Psoas muscle (tissue), 8 donors: ENCODE data around the gene MICOS13. TPM values are rescaled to one million over a fixed set of nuclear protein-coding genes. Genes with fewer than 3 reads are reported as not detected.

Source experiments
- ATAC-seq, 4 donors: fragments of 200-7000 bp; cut with Tn5 transposase; one replicate each; pipeline ENCODE4 v1.9.1; 2020; ENCODE audit warnings: moderate library complexity in 3 of 4, mild to moderate bottlenecking in 2 of 4
- DNase-seq, 2 donors: peaks; one replicate each; pipeline ENCODE4 v3.0.0-alpha.2; 2020
- H3K27ac ChIP-seq: fragments of 200-600 bp; one replicate; pipeline ENCODE4 v1.8.0; 2022
- H3K27me3 ChIP-seq, 3 donors: fragments of 200-600 bp in 1 of 3; one replicate each; pipeline versions ENCODE4 v1.6.1 to v1.8.0; 2013 to 2022; ENCODE audit warnings: low read length in 2 of 3, mild to moderate bottlenecking in 2 of 3, moderate library complexity in 1 of 3; ENCODE audit not compliant: insufficient read depth in 3 of 3
- H3K36me3 ChIP-seq, 2 donors: fragments of 200-600 bp in 1 of 2; one replicate each; pipeline versions ENCODE4 v1.6.1 to v1.8.0; 2013 to 2022; ENCODE audit warnings: low read depth in 1 of 2, mild to moderate bottlenecking in 1 of 2, moderate library complexity in 1 of 2; ENCODE audit not compliant: insufficient read depth in 1 of 2
- H3K4me1 ChIP-seq: fragments of 200-600 bp; one replicate; pipeline ENCODE4 v1.8.0; 2022
- H3K4me3 ChIP-seq: fragments of 200-600 bp; one replicate; pipeline ENCODE4 v1.8.0; 2022; ENCODE audit warnings: mild to moderate bottlenecking
- H3K9me3 ChIP-seq: fragments of 200-600 bp; one replicate; pipeline ENCODE4 v1.8.0; 2022
- CTCF ChIP-seq: fragments of 200-600 bp; IDR thresholded peaks from one replicate; pipeline ENCODE4 v1.8.0; 2022; ENCODE audit warnings: antibody characterized with exemption
- WGBS, 3 donors: extraction: QIAGEN DNeasy Blood & Tissue Kit; methylation state at CpG; one replicate each; pipeline versions ENCODE4 v1.1.6 to v1.1.7; 2013; 5-methylcytosine and 5-hydroxymethylcytosine counted together
- intact Hi-C, 2 donors: fragments of 100-400 bp; cut with DNase I; formaldehyde crosslinking; loops; one replicate each; pipeline versions ENCODE4 v1.11.0 to v1.14.2; 2022
- polyA plus RNA-seq, 3 donors: library from polyadenylated mRNA; stranded (reverse); fragments of 200-250 nt; gene quantifications; one replicate each; pipeline ENCODE4 v1.2.3, GENCODE V29; 2013
- total RNA-seq, 4 donors: library from RNA; stranded (reverse); fragmentation: NEBNext Ultra II Directional in 2 of 4; extraction: Animal tissue kit (Norgen Biotek cat#: 25700) in 2 of 4; gene quantifications; one replicate each; pipeline versions ENCODE4 v1.2.1 to v1.2.4, GENCODE V29; 2021 to 2023
- donor health status: healthy with polysubstance abuse.
- donor health status: DM: no; HTN: no; CAD: no; lungs with moderate emphysema.
- donor health status: Bipolar disorder and iron deficiency.
- donor health status: healthy.
- donor health status: DM: yes; HTN: yes; CAD: no.
- donor health status: DM: no; HTN: no; CAD: no.
- donor health status: DM: no; HTN: no; CAD: no.
- donor health status: DM: yes; HTN: yes; CAD: no.

The MICOS13 gene
- total and polyA plus RNA-seq, 7 donors: 103 to 245 (median 133) TPM

DNA sequence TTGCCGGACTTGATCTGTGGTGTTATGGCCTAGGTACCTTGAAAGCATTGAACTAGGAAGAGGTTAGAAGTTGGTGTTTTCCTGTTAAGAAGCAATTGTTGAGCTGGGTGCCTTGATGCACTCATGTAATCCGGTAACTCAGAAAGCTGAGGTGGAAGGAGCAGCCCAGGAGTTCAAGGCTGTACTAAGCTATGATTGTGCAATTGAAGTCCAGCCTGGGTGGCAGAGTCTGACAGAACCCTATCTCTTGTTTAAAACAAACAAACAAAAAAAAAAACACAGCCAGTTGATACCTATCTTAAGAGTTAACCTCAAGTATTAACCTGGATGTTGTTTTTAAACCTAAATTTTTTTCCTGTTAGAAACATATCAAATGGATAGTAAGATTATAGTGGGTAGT lies 38.1 kb downstream of the MICOS13 start:
- H3K4me3 ChIP-seq: no peak overlapping the region
- ATAC-seq (peak in 2 of 4 donors; percentile 42), DNase-seq (no peak)
- no peak for TF ChIP-seq CTCF
- peaks cover 10 to 61% of the 10 kb centered on the region in 2 donors for H3K36me3 ChIP-seq
- no peaks in the 10 kb centered on the region for H3K9me3 ChIP-seq
- 86 to 94% (median 91%) methylated on average over 2 of the region's 2 CpGs for WGBS, 3 donors
- intact Hi-C loops: loop anchor here in 1 of 2 donors (5.0 kb wide), 1 partner anchor 35 kb away; no protein-coding TSS in a partner anchor
- no peak overlapping the region for H3K27ac ChIP-seq
- no peaks in the 10 kb centered on the region for H3K27me3 ChIP-seq
- H3K4me1 ChIP-seq: peaks cover 16% of the 10 kb centered on the region

DNA sequence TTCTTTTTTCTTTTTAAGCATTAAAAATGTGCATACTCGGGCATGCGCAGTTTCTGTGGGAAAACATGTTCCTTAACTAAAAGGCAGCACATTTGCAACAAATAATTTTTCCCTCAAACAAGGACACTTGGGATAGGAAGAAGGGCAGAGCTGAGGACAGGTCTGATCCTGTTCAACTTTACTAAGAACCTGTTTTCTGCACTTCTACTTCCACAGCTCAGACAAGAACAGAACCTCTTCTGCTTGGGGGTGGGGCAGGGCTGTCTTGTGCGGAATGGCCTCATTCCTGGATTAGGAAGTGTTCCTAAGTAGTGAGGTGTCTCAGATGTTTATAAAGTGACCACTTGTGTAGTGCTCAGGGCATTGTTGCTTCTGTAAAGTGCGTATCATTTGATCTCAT lies 39.1 kb downstream of the MICOS13 start:
- no peak for DNase-seq
- intact Hi-C loops: loop anchor here in 1 of 2 donors (5.0 kb wide), 1 partner anchor 36 kb away; no protein-coding TSS in a partner anchor

DNA sequence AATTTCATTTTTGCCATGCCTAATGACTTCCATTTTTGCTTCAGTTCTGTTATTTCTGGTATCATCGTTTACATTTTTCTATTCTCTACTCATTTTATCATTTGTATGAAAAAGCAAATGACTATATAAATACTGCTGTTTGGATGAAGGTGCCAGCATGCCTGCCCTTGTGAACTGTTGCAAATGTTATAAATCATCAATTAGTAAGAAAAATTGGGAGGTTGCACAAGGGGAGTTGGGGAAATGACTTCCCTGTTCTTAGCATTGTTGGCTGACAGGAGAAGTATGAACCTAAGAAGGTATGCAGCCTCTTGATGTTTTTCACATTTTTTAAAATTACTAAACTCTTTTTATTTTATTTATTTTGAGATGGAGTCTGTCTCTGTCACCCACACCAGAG lies 42.3 kb downstream of the MICOS13 start:
- H3K9me3 ChIP-seq: no peaks in the 10 kb centered on the region
- peaks cover 3 to 18% of the 10 kb centered on the region in 2 donors for H3K36me3 ChIP-seq
- no peaks in the 10 kb centered on the region for H3K27me3 ChIP-seq
- no peak overlapping the region for H3K27ac ChIP-seq
- ATAC-seq: no peak
- DNase-seq: no peak
- H3K4me1 ChIP-seq: peaks cover 33% of the 10 kb centered on the region
- no peak overlapping the region for H3K4me3 ChIP-seq
- WGBS, 3 donors: 28 to 75% (median 44%) methylated on average over 1 of the region's 1 CpG
- intact Hi-C loops: no loop called here
- no peak for TF ChIP-seq CTCF

More for the DNA sequence above, 39.1 kb downstream of the MICOS13 start:
- 89 to 93% (median 92%) methylated on average over 4 of the region's 4 CpGs for WGBS, 3 donors
- no peak for ATAC-seq
- H3K36me3 ChIP-seq: peaks cover 4 to 50% of the 10 kb centered on the region in 2 donors
- no peaks in the 10 kb centered on the region for H3K9me3 ChIP-seq
- no peak for TF ChIP-seq CTCF
- no peak overlapping the region for H3K4me3 ChIP-seq
- no peak overlapping the region for H3K27ac ChIP-seq
- H3K27me3 ChIP-seq: no peaks in the 10 kb centered on the region
- H3K4me1 ChIP-seq: peaks cover 16% of the 10 kb centered on the region

GRCh38 chr19:5635427-5635826 lies 44.9 kb downstream of the MICOS13 start:
- no peak for DNase-seq
- ATAC-seq: no peak
- Histone ChIP-seq H3K4me3 (no peak overlapping the region), H3K27ac (no peak overlapping the region), H3K9me3 (no peaks in the 10 kb centered on the region), H3K36me3 (peaks cover 0 to 2% of the 10 kb centered on the region in 2 donors), H3K4me1 (peaks cover 56% of the 10 kb centered on the region), H3K27me3 (no peaks in the 10 kb centered on the region)
- 82 to 88% (median 83%) methylated on average over 6 of the region's 6 CpGs for WGBS, 3 donors
- intact Hi-C loops: no loop called here
- TF ChIP-seq CTCF: no peak

GRCh38 chr19:5632657-5633056 lies 47.7 kb downstream of the MICOS13 start:
- no peaks in the 10 kb centered on the region for H3K9me3 ChIP-seq
- TF ChIP-seq CTCF: no peak
- peaks cover 69% of the 10 kb centered on the region for H3K4me1 ChIP-seq
- no peaks in the 10 kb centered on the region for H3K27me3 ChIP-seq
- no peak overlapping the region for H3K27ac ChIP-seq
- WGBS, 3 donors: 78 to 89% (median 82%) methylated on average over 5 of the region's 5 CpGs
- H3K4me3 ChIP-seq: peak overlapping the region; percentile 8
- H3K36me3 ChIP-seq: peaks cover 0 to 22% of the 10 kb centered on the region in 2 donors
- ATAC-seq (peak in 1 of 4 donors; percentile 19), DNase-seq (no peak)
- intact Hi-C loops: no loop called here
